Measurements from ENCODE around the gene PHF14.

GRCh38 chr7:10972174-10972573 lies 1.5 kb upstream of the PHF14 start:
- TF ChIP-seq POLR2A (IDR thresholded peaks at IDR 0.05; ENCODE audit: low read length) = no peak
- TF ChIP-seq GATA1 (IDR thresholded peaks at IDR 0.05; ENCODE audit: low read depth, low read length) = no peak
